GM21423 (cell line): ENCODE results near the gene NTRK3.

Experiments
- ATAC-seq: cut with Tn5 transposase; IDR thresholded peaks from one replicate; pipeline ENCODE4 v1.9.1; 2021; ENCODE audit warnings: mild to moderate bottlenecking, moderate library complexity; ENCODE audit not compliant: unreplicated experiment

NTRK3 gene

GRCh38 chr15:88232771-88233201 is 23.8 kb downstream of the NTRK3 start:
- ATAC-seq, result no peak

DNA sequence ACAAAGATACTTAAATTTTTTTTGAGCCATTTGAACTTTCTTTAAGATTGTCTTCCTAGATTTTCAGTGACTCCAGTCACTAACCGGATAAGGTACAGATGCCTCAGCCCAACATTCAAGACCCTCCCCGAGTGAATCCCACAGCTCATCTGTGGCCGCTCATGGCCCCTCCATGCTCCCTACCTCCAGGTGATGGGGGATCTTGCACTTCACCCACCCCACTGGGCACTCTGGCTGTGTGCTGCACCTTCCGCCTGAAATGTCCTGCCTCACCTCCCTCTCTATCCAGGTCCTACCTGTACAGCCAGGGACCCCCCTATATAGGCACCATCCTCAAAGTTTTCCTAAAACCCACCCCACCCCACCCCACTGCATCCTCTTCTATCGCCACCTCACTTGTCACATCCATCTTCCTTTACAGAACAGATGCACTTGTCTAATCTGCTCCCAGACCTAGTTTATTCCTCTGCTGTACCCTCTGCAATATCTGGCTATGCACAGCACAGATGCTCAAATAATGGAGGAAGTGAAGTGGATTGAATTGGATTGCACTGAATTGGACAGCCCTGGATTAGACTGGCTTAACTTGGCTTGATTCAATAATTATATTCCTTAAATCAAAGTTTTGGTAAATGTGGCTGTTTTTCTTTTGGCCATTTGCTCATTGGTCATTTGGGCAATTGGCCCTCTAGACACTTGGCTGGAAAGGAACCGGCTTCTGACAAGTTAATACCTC is 24.5 kb downstream of the NTRK3 start:
- ATAC-seq, result no peak

DNA sequence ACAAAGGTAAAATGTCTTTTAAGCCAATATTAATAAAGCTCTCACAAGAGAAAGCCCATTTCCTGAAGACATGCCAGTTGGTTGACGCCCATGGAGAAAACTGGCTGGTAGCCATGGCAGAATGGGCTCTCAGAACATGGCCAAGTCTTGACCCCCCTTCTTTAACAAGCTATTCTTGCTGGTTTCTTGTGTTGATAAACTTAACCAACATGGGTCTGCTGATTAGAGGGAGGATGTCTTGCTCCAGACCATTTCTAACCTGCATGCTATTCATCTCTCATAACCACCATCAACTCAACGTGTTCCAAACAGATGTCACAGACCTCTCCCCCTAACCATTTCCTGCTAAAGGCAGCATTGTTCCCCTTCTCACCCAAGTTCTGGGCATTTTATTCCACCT is 25.7 kb downstream of the NTRK3 start:
- ATAC-seq, result no peak

DNA sequence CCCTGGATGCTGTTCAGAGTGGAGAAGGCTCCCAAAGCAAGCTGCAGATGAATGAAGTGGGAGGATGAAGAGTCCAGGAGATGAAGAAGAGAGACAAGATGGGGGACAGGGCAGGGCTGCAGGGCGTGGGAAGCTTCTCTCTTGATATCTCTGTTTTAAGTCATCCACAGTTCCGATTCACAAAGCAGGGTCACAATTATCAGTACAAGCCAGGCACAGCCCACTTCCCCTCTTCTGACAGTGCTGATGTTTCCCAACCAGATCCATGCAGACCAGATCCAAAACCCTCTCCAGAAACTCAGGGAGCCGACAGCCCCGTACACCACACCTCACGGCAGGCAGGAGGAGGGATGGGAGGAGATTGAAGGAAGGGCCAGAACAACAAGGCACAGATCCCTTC is 31.1 kb downstream of the NTRK3 start:
- ATAC-seq, result no peak

DNA sequence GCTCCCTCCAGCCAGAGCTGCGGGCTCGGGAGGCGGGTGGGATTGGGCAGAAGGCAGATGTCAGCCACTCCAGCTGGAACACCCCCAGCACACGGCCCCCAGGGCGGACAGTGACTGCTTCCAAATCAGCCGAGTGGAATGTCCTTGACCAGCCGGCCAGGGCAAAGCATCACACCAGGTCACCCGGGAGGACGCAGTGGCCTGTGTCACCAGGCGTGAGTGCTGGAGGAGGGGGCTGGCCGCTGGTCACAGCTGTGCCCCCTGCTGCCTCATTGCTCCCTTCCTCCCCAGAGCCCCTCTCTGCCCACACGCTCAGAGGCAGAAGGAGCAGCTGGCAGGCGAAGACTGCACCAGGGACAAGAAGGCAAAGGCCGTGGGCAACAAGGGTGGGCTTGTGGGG is 33.5 kb downstream of the NTRK3 start:
- no peak for ATAC-seq

GRCh38 chr15:88221836-88222235 is 34.7 kb downstream of the NTRK3 start:
- ATAC-seq, result no peak

- no peak for ATAC-seq
Measured at GRCh38 chr15:88220443-88221335, 35.9 kb downstream of the NTRK3 start.

- no peak for ATAC-seq
Measured at GRCh38 chr15:88219623-88220022, 36.9 kb downstream of the NTRK3 start.

GRCh38 chr15:88218557-88219221 is 37.9 kb downstream of the NTRK3 start:
- no peak for ATAC-seq

DNA sequence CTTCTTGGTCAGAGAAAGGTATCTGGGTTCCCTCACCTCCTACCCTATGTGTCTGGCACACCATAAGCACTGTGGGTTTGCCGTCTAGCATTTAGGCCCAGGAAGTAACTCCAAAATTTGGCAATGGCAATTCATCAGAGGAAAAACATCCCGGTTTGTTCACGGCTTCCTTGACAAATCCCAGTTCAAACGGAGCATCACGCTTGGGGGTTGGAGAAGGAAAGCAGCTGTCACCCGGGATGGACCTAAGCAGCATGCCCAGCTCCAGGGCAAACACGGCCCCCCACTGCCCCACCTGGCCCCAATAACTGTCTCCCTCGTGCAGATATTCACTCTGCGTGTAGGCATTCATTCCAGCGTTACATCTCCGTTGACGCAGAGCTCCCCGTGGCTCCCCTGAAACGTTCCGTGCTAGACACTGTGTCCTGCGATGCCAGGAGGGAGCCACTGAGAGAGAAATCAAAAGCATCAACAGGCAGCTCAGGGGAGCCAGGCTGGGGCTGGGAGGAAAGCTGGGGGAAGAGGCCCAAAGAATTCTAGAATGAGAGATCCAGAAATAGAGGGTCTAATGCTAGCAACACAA is 41.4 kb downstream of the NTRK3 start:
- no peak for ATAC-seq

GRCh38 chr15:88209111-88209510 is 47.4 kb downstream of the NTRK3 start:
- no peak for ATAC-seq

- ATAC-seq, result no peak
Measured at GRCh38 chr15:88208396-88208795, 48.1 kb downstream of the NTRK3 start.

GRCh38 chr15:88207565-88207964 is 49.0 kb downstream of the NTRK3 start:
- no peak for ATAC-seq

- ATAC-seq, result no peak
Measured at GRCh38 chr15:88204584-88204983, 52.0 kb downstream of the NTRK3 start.

GRCh38 chr15:88202231-88202630 is 54.3 kb downstream of the NTRK3 start:
- ATAC-seq, result no peak

DNA sequence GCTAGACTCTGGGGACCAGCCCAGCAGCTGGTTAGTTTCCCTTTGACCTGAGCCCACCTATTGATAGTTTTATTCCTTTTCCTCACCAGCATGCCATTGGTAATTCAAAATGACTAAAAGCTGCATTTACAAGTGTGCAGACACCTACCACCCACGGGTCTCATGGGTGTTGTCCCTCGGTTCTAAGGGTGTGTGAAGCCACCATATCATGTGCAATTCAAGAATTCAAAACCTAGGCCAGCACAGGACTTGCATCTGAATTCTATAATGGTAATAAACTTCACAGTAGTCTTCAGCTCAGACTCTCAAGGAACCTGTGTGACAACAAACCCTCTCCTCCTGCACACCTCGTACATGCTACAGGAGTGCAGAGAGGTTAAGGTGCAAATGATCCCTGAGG is 55.3 kb downstream of the NTRK3 start:
- no peak for ATAC-seq

GRCh38 chr15:88196961-88197360 is 59.6 kb downstream of the NTRK3 start:
- no peak for ATAC-seq

DNA sequence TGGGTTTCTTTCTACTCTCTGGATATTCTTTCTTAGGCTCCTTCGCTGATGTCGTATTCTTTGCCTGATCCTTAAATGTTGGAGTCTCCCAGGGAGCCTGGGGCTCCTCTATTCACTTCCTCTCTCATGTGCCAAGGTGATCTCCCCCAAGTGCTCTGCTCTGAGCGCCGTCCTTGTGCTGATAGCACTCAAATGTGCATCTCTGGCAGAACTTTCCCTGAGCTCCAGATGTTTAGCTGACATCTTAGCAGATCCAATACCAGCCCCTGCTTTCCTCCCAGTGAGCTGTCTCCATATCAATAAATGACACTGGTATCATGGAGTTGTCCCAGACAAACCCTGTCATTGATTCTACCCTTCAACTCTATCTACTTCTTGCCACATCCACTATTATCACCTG is 62.4 kb downstream of the NTRK3 start:
- ATAC-seq, result no peak

DNA sequence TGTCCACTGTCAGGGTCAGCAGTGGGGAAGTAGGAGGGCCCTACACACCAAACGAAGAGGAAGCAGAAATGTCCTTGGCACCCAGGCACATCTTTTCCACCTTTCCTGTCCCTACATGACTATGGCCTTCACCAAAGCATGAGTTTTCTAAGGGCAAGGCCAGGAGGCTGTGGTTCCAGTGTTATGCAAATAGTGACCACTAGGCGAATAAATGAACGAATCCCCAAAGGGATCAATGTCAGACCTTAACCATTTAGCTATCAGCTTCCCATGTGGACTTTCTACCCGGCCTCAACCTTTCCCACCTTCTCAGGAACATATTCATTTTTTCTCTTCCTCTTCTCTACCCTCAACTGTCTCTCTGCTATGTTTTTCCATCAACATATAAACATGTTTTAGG is 63.1 kb downstream of the NTRK3 start:
- ATAC-seq, result no peak

DNA sequence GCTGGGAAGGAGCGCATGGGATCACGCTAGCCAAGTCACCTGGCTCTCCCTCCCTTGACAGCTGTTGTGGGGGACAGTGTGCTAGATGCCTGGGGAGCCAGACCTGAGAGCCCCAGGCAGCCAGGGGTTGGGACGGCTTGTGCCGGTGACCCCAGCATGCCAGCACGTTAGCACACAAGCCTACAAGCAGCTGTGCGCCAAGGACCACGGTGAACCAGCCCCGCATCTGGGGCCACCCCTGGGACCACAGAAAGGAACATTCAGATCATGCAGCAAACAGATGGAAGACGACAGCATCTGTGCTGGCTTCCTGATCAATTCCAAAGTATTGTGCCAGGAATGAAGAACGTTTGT is 64.8 kb downstream of the NTRK3 start:
- ATAC-seq, result no peak

GRCh38 chr15:88190232-88190631 is 66.3 kb downstream of the NTRK3 start:
- ATAC-seq, result no peak
